CD14-positive monocyte (primary cell): Measurements from ENCODE around the gene CISTR. TPM values are rescaled to one million over a fixed set of nuclear protein-coding genes. Genes with fewer than 3 reads are reported as not detected.
A peak's percentile ranks its signal among the peaks of the same experiment; 100 is the strongest.

Source experiments
- DNase-seq, 3 donors: peaks; one replicate each; pipeline ENCODE4 v3.0.0-alpha.2; 2011 to 2022
- H2AFZ ChIP-seq: 2 replicates; pipeline ENCODE4 v1.6.0; 2012; ENCODE audit warnings: mild to moderate bottlenecking, low read depth, low read length, inconsistent platforms; ENCODE audit not compliant: insufficient read depth, poor library complexity, severe bottlenecking
- H3K27ac ChIP-seq, 2 donors: 1 replicate in 1 of 2; 2 replicates in 1 of 2; pipeline ENCODE4 v1.5.1; 2012 to 2013; ENCODE audit warnings: low read length in 2 of 2, control low read depth in 1 of 2, inconsistent platforms in 1 of 2, low read depth in 1 of 2, mild to moderate bottlenecking in 1 of 2
- H3K27me3 ChIP-seq, 2 donors: one replicate each; pipeline versions ENCODE4 v1.6.0 to v1.6.1; 2011 to 2013; ENCODE audit warnings: low read length in 2 of 2; ENCODE audit not compliant: control insufficient read depth in 2 of 2, insufficient read depth in 2 of 2
- H3K36me3 ChIP-seq, 2 donors: replicated peaks in 1 of 2; 1 replicate in 1 of 2; 2 replicates in 1 of 2; pipeline versions ENCODE4 v1.5.1 to v1.6.1; 2012 to 2013; ENCODE audit warnings: low read length in 2 of 2, control low read depth in 1 of 2, inconsistent platforms in 1 of 2, mild to moderate bottlenecking in 1 of 2; ENCODE audit not compliant: insufficient read depth in 2 of 2, control insufficient read depth in 1 of 2
- H3K4me1 ChIP-seq, 2 donors: 1 replicate in 1 of 2; 2 replicates in 1 of 2; pipeline versions ENCODE4 v1.5.1 to v1.6.1; 2012 to 2013; ENCODE audit warnings: low read length in 2 of 2, control low read depth in 1 of 2, inconsistent platforms in 1 of 2, mild to moderate bottlenecking in 1 of 2, moderate library complexity in 1 of 2; ENCODE audit not compliant: insufficient read depth in 2 of 2, control insufficient read depth in 1 of 2
- H3K4me2 ChIP-seq: replicated peaks from 2 replicates; pipeline ENCODE3; 2012; ENCODE audit warnings: low read length, moderate library complexity, mild to moderate bottlenecking; ENCODE audit not compliant: poor library complexity, severe bottlenecking; ENCODE audit errors: extremely low read depth
- H3K4me3 ChIP-seq, 3 experiments: fragments of 200-600 bp in 1 of 3; sonication (generic) in 1 of 3; replicated peaks in 1 of 3; 1 replicate in 2 of 3; 2 replicates in 1 of 3; pipeline ENCODE4 v1.5.1; 2011 to 2013; ENCODE audit warnings: low read length in 3 of 3, mild to moderate bottlenecking in 3 of 3, control low read depth in 2 of 3, low read depth in 2 of 3, inconsistent platforms in 1 of 3, moderate library complexity in 1 of 3
- H3K79me2 ChIP-seq: 2 replicates; pipeline ENCODE4 v1.6.0; 2012; ENCODE audit warnings: mild to moderate bottlenecking, control low read depth, inconsistent platforms, low read length, moderate library complexity; ENCODE audit not compliant: insufficient read depth
- H3K9ac ChIP-seq: 2 replicates; pipeline ENCODE4 v1.6.0; 2017; ENCODE audit warnings: low read length, mild to moderate bottlenecking; ENCODE audit not compliant: insufficient read depth, poor library complexity, severe bottlenecking
- H3K9me3 ChIP-seq, 2 donors: replicated peaks in 1 of 2; 1 replicate in 1 of 2; 2 replicates in 1 of 2; pipeline versions ENCODE4 v1.5.1 to v1.6.1; 2012 to 2013; ENCODE audit warnings: low read length in 2 of 2, control low read depth in 1 of 2; ENCODE audit not compliant: control insufficient read depth in 1 of 2, insufficient read depth in 1 of 2
- H4K20me1 ChIP-seq: 2 replicates; pipeline ENCODE4 v1.6.0; 2012; ENCODE audit warnings: mild to moderate bottlenecking, low read length, control low read depth, moderate library complexity; ENCODE audit not compliant: insufficient read depth
- H3K27ac Mint-ChIP-seq, 7 donors: one replicate each; pipeline ENCODE4 v1.8.0; 2020; ENCODE audit warnings: mild to moderate bottlenecking in 7 of 7, mixed read lengths in 7 of 7, moderate library complexity in 6 of 7, inconsistent platforms in 2 of 7
- H3K27me3 Mint-ChIP-seq, 3 donors: one replicate each; pipeline ENCODE4 v1.8.0; 2021 to 2022; ENCODE audit warnings: low read depth in 3 of 3, mild to moderate bottlenecking in 3 of 3, mixed read lengths in 3 of 3, moderate library complexity in 3 of 3, inconsistent platforms in 1 of 3
- H3K36me3 Mint-ChIP-seq, 2 donors: one replicate each; pipeline ENCODE4 v1.8.0; 2020; ENCODE audit warnings: mixed read lengths in 2 of 2, inconsistent platforms in 1 of 2, mild to moderate bottlenecking in 1 of 2
- H3K4me1 Mint-ChIP-seq: one replicate; pipeline ENCODE4 v1.8.0; 2020; ENCODE audit warnings: mild to moderate bottlenecking, mixed read lengths
- H3K4me3 Mint-ChIP-seq, 2 donors: one replicate each; pipeline ENCODE4 v1.8.0; 2020; ENCODE audit warnings: mild to moderate bottlenecking in 2 of 2, mixed read lengths in 2 of 2, moderate library complexity in 1 of 2
- H3K9me3 Mint-ChIP-seq, 7 donors: one replicate each; pipeline ENCODE4 v1.8.0; 2020 to 2022; ENCODE audit warnings: mixed read lengths in 7 of 7, mild to moderate bottlenecking in 6 of 7, moderate library complexity in 6 of 7, inconsistent platforms in 2 of 7
- WGBS: methylation state at CpG from one replicate; pipeline ENCODE4 v1.1.5; 2013; ENCODE audit warnings: missing lambda C conversion rate; ENCODE audit not compliant: insufficient coverage; 5-methylcytosine and 5-hydroxymethylcytosine counted together
- intact Hi-C, 2 donors: fragments of 100-400 bp; cut with micrococcal nuclease; formaldehyde crosslinking; loops; one replicate each; pipeline versions ENCODE4 v1.15.0 to v1.15.1; 2023
- polyA plus RNA-seq, 3 donors: library from polyadenylated mRNA; depleted of rRNA in 1 of 3; unstranded in 2 of 3; stranded (reverse) in 1 of 3; fragments of 300-500 nt in 2 of 3; fragments of >200 nt in 1 of 3; fragmentation: Illumina TruSeq in 2 of 3; gene quantifications; 1 replicate in 2 of 3; 2 replicates in 1 of 3; pipeline ENCODE4 v1.2.3, GENCODE V29; 2012 to 2021
- TF ChIP-seq, protein P1 (sequence below): fragments of 200-600 bp; IDR thresholded peaks from one replicate; pipeline ENCODE4 v1.8.0; 2022; ENCODE audit warnings: antibody characterized with exemption, mild to moderate bottlenecking

The CISTR gene
- polyA plus RNA-seq, 3 donors: not detected

DNA sequence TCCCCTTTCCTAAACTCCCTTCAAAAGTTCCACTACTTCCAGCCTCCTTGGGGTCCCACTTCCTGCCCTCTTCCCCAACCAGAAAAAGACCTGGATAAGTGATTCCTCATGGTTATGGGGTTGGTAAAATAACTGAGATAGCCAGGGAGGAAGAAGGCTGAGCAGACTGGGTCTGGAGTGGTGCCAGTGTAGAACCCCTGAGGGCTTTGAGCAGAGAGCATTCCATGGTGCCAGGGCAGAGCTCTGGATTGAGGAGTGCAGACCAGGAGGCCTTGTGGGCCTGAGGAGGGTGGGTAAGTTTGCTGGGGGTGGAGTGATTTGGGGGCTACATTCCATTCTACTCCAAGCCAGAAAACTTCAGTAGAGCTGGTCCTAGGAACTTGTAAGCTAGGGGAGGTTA lies 9.5 kb upstream of the CISTR start:
- Histone ChIP-seq H3K9me3 (no peaks in the 10 kb centered on the region), H3K27me3 (peaks cover 43 to 68% of the 10 kb centered on the region in 2 donors), H4K20me1 (no peaks in the 10 kb centered on the region), H2AFZ (no peak overlapping the region), H3K4me3 (no peak overlapping the region), H3K79me2 (no peaks in the 10 kb centered on the region), H3K4me1 (peaks cover 5 to 8% of the 10 kb centered on the region in 2 donors), H3K4me2 (no peak overlapping the region), H3K27ac (no peak overlapping the region), H3K36me3 (no peaks in the 10 kb centered on the region), H3K9ac (no peak overlapping the region)
- Mint-ChIP-seq H3K4me3 (peak overlapping the region in 1 of 2 donors; percentile 22), H3K9me3 (peaks cover 0 to 4% (median 0%) of the 10 kb centered on the region in 7 donors), H3K27me3 (peaks cover 44 to 83% (median 53%) of the 10 kb centered on the region in 3 donors), H3K27ac (no peak overlapping the region), H3K4me1 (peaks cover 13% of the 10 kb centered on the region), H3K36me3 (no peaks in the 10 kb centered on the region)
- no peak for DNase-seq
- TF ChIP-seq, protein P1, sequence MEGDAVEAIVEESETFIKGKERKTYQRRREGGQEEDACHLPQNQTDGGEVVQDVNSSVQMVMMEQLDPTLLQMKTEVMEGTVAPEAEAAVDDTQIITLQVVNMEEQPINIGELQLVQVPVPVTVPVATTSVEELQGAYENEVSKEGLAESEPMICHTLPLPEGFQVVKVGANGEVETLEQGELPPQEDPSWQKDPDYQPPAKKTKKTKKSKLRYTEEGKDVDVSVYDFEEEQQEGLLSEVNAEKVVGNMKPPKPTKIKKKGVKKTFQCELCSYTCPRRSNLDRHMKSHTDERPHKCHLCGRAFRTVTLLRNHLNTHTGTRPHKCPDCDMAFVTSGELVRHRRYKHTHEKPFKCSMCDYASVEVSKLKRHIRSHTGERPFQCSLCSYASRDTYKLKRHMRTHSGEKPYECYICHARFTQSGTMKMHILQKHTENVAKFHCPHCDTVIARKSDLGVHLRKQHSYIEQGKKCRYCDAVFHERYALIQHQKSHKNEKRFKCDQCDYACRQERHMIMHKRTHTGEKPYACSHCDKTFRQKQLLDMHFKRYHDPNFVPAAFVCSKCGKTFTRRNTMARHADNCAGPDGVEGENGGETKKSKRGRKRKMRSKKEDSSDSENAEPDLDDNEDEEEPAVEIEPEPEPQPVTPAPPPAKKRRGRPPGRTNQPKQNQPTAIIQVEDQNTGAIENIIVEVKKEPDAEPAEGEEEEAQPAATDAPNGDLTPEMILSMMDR: no peak
- intact Hi-C loops: no loop called here

DNA sequence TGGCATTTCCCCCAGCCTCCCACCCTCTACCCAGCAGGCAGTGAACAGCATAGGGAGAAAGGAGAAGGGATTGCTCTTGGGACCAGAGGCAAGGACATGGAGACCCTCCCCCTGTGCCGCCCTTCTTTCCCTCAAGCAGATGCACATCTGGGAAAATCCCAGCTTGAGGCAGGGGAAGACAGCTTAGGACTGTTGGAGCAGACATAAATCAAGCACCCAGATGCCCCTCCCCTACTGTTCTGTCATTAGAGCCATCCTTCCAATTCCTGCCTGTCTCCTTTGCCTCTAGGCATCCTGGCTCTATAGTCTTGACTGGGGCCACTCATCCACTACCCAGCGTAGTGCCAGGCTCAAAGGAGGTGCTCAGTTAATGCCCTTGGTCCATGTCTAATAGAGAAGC lies 7.5 kb upstream of the CISTR start:
- WGBS: 100% methylated on average over 1 of the region's 2 CpGs
- H3K79me2 ChIP-seq: no peaks in the 10 kb centered on the region
- H3K36me3 ChIP-seq: no peaks in the 10 kb centered on the region
- H3K4me1 Mint-ChIP-seq: peaks cover 19% of the 10 kb centered on the region
- no peak overlapping the region for H3K4me3 ChIP-seq
- no peak overlapping the region for H2AFZ ChIP-seq
- no peak overlapping the region for H3K9ac ChIP-seq
- H3K36me3 Mint-ChIP-seq: no peaks in the 10 kb centered on the region
- H3K9me3 ChIP-seq: no peaks in the 10 kb centered on the region
- peaks cover 0 to 4% (median 0%) of the 10 kb centered on the region in 7 donors for H3K9me3 Mint-ChIP-seq
- H3K27ac ChIP-seq: no peak overlapping the region
- TF ChIP-seq, protein P1: no peak
- H3K27me3 Mint-ChIP-seq: peaks cover 43 to 69% (median 44%) of the 10 kb centered on the region in 3 donors
- peaks cover 45 to 70% of the 10 kb centered on the region in 2 donors for H3K27me3 ChIP-seq
- DNase-seq: no peak
- H4K20me1 ChIP-seq: no peaks in the 10 kb centered on the region
- intact Hi-C loops: no loop called here
- no peak overlapping the region for H3K4me2 ChIP-seq
- H3K4me1 ChIP-seq: peaks cover 5 to 11% of the 10 kb centered on the region in 2 donors
- no peak overlapping the region for H3K27ac Mint-ChIP-seq
- peak overlapping the region in 1 of 2 donors; percentile 56 for H3K4me3 Mint-ChIP-seq
